ENCODE measurements around the gene VPS13C.

- TF ChIP-seq, protein P1, sequence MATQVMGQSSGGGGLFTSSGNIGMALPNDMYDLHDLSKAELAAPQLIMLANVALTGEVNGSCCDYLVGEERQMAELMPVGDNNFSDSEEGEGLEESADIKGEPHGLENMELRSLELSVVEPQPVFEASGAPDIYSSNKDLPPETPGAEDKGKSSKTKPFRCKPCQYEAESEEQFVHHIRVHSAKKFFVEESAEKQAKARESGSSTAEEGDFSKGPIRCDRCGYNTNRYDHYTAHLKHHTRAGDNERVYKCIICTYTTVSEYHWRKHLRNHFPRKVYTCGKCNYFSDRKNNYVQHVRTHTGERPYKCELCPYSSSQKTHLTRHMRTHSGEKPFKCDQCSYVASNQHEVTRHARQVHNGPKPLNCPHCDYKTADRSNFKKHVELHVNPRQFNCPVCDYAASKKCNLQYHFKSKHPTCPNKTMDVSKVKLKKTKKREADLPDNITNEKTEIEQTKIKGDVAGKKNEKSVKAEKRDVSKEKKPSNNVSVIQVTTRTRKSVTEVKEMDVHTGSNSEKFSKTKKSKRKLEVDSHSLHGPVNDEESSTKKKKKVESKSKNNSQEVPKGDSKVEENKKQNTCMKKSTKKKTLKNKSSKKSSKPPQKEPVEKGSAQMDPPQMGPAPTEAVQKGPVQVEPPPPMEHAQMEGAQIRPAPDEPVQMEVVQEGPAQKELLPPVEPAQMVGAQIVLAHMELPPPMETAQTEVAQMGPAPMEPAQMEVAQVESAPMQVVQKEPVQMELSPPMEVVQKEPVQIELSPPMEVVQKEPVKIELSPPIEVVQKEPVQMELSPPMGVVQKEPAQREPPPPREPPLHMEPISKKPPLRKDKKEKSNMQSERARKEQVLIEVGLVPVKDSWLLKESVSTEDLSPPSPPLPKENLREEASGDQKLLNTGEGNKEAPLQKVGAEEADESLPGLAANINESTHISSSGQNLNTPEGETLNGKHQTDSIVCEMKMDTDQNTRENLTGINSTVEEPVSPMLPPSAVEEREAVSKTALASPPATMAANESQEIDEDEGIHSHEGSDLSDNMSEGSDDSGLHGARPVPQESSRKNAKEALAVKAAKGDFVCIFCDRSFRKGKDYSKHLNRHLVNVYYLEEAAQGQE (IDR thresholded peaks at IDR 0.05; ENCODE audit: insufficient read depth in 1 of 2, low read depth in 2 of 2, low read length in 2 of 2): no peak
- TF ChIP-seq POLR2AphosphoS5 (IDR thresholded peaks at IDR 0.05; ENCODE audit: low read depth, low read length) (no peak), FOXP2 (optimal IDR thresholded peaks at IDR 0.05; ENCODE audit: borderline replicate concordance, extremely low read depth, extremely low read length, insufficient read depth) (no peak)
These were observed 9.1 kb downstream of the VPS13C start for GRCh38 chr15:62051166-62051565.

All from PFSK-1 (cell line).